Smooth muscle cell (in vitro differentiated cells): Measurements from ENCODE around the gene NRG2. TPM values are rescaled to one million over a fixed set of nuclear protein-coding genes. Genes with fewer than 3 reads are reported as not detected.
A peak's percentile ranks its signal among the peaks of the same experiment; 100 is the strongest.

ENCODE experiments used
- DNase-seq: peaks from one replicate; lab custom pipeline; 2025; ENCODE audit not compliant: unreplicated experiment; lab: John Stamatoyannopoulos, UW
- H2AFZ ChIP-seq: fragments of 200-600 bp; sonication (generic); 2 replicates; pipeline ENCODE4 v1.6.0; 2016; ENCODE audit warnings: antibody characterized with exemption, low read depth, mild to moderate bottlenecking
- H3F3A ChIP-seq: fragments of 200-600 bp; sonication (generic); 2 replicates; pipeline ENCODE4 v1.6.0; 2017; ENCODE audit warnings: antibody characterized with exemption, low read depth
- H3K27ac ChIP-seq: fragments of 200-600 bp; sonication (generic); 2 replicates; pipeline ENCODE4 v1.5.1; 2016; ENCODE audit warnings: low read depth, mild to moderate bottlenecking
- H3K27me3 ChIP-seq: fragments of 200-600 bp; sonication (generic); 2 replicates; pipeline ENCODE4 v1.6.1; 2016; ENCODE audit warnings: low read depth, mild to moderate bottlenecking
- H3K36me3 ChIP-seq: fragments of 200-600 bp; sonication (generic); 2 replicates; pipeline ENCODE4 v1.5.1; 2016; ENCODE audit warnings: low read depth
- H3K4me1 ChIP-seq: fragments of 200-600 bp; sonication (generic); 2 replicates; pipeline ENCODE4 v1.5.1; 2016; ENCODE audit warnings: low read depth
- H3K4me2 ChIP-seq: fragments of 200-600 bp; sonication (generic); 2 replicates; pipeline ENCODE4 v1.6.0; 2016; ENCODE audit warnings: mild to moderate bottlenecking
- H3K4me3 ChIP-seq: fragments of 200-600 bp; sonication (generic); 2 replicates; pipeline ENCODE4 v1.5.1; 2016; ENCODE audit warnings: mild to moderate bottlenecking
- H3K79me2 ChIP-seq: fragments of 200-600 bp; sonication (generic); 2 replicates; pipeline ENCODE4 v1.6.0; 2016; ENCODE audit warnings: low read depth, mild to moderate bottlenecking
- H3K9ac ChIP-seq: fragments of 200-600 bp; sonication (generic); 2 replicates; pipeline ENCODE4 v1.6.0; 2016; ENCODE audit warnings: low read depth
- H3K9me3 ChIP-seq: fragments of 200-600 bp; sonication (generic); replicated peaks from 2 replicates; pipeline ENCODE4 v1.5.1; 2016; ENCODE audit warnings: low read depth
- H4K20me1 ChIP-seq: fragments of 200-600 bp; sonication (generic); 2 replicates; pipeline ENCODE4 v1.6.0; 2016; ENCODE audit warnings: low read depth
- WGBS: methylation state at CpG from one replicate; pipeline ENCODE4 v1.1.7; 2016; ENCODE audit warnings: low lambda C conversion rate; 5-methylcytosine and 5-hydroxymethylcytosine counted together
- polyA plus RNA-seq: library from polyadenylated mRNA; unstranded; fragments of >200 nt; fragmentation: Nextera tagmentation; extraction: Ambion mirVana; gene quantifications from 2 replicates; pipeline ENCODE4 v1.2.1, GENCODE V29; 2016
- total RNA-seq: library from RNA; depleted of rRNA; stranded (reverse); fragments of >200 nt; gene quantifications from 2 replicates; pipeline ENCODE4 v1.2.3, GENCODE V29; 2014
- TF ChIP-seq, protein P1 (sequence below): fragments of 200-600 bp; sonication (generic); IDR thresholded peaks from 2 replicates; pipeline ENCODE4 v1.5.1; 2017; ENCODE audit warnings: borderline replicate concordance, mild to moderate bottlenecking, antibody characterized with exemption; ENCODE audit not compliant: insufficient read depth, poor library complexity, severe bottlenecking

NRG2 gene
- total and polyA plus RNA-seq, 2 experiments from 2014 or later: 0.09 to 0.25 TPM

DNA sequence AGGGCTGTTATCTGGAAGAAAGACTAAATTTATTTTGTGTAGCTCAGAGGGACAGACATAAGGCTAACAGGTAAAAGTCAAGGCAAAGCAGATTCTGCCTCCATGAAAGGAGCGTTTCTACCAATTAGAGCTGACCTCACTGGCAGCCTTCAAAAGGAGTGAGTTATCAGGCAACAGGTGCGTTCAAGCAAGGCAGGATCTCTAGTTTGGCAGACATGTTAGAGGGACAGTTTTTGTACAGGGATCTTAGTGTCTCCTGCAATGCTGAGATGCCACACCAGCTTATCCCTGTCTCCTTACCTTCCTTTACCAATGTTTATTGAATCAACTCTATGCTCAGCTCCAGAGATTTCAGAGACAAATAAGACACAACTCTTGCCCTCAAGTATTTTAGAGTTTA, 73.8 kb downstream of the NRG2 start:
- H3K36me3 ChIP-seq: no peaks in the 10 kb centered on the region
- no peaks in the 10 kb centered on the region for H3K79me2 ChIP-seq
- H2AFZ ChIP-seq: no peak overlapping the region
- no peak overlapping the region for H3K4me2 ChIP-seq
- TF ChIP-seq, protein P1, sequence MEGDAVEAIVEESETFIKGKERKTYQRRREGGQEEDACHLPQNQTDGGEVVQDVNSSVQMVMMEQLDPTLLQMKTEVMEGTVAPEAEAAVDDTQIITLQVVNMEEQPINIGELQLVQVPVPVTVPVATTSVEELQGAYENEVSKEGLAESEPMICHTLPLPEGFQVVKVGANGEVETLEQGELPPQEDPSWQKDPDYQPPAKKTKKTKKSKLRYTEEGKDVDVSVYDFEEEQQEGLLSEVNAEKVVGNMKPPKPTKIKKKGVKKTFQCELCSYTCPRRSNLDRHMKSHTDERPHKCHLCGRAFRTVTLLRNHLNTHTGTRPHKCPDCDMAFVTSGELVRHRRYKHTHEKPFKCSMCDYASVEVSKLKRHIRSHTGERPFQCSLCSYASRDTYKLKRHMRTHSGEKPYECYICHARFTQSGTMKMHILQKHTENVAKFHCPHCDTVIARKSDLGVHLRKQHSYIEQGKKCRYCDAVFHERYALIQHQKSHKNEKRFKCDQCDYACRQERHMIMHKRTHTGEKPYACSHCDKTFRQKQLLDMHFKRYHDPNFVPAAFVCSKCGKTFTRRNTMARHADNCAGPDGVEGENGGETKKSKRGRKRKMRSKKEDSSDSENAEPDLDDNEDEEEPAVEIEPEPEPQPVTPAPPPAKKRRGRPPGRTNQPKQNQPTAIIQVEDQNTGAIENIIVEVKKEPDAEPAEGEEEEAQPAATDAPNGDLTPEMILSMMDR: no peak
- H3K4me1 ChIP-seq: no peaks in the 10 kb centered on the region
- H3K27me3 ChIP-seq: peaks cover 21% of the 10 kb centered on the region
- DNase-seq: no peak
- H3K27ac ChIP-seq: no peak overlapping the region
- no peaks in the 10 kb centered on the region for H3K9me3 ChIP-seq
- WGBS: 96% methylated on average over 2 of the region's 2 CpGs
- no peaks in the 10 kb centered on the region for H4K20me1 ChIP-seq
- no peak overlapping the region for H3K4me3 ChIP-seq
- H3K9ac ChIP-seq: no peak overlapping the region
- no peaks in the 10 kb centered on the region for H3F3A ChIP-seq

DNA sequence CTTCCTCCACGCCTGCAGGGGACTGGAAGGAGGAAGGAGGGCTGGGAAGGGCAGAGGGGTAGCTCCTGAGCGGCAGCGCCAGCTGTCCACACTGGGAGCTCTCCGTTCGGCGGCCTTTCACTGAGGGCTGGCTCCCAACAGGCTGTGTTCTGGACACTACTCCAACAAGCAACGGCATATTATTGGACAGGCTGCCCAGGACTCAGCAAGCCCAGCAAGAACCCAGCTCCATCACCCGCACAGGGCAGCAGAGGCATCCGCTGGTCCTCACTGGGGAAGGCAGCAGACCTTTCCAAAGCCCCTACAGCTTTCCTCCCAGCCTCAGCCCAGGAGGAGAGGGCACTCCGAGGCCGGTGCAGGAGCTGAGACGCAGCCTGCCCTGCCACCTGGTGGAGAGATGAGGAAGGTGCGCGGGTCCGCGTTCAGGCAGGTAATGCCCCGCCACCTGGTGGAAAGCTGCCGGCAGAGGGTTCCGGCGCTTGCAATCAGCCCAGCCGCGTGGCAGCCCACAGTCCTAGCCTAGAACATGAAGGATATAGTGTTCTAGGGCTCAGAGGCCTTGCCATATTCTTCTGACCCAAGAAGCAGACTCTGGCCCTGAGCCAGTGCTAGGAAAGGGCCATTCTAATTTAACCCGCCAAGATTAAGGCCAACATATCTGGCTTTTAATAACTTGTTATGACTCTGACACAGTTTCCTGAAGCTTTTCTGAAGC, 74.4 kb downstream of the NRG2 start:
- H3K4me2 ChIP-seq: no peak overlapping the region
- H3K9me3 ChIP-seq: no peaks in the 10 kb centered on the region
- TF ChIP-seq, protein P1: peak; percentile 95
- no peaks in the 10 kb centered on the region for H3K36me3 ChIP-seq
- no peak overlapping the region for H3K27ac ChIP-seq
- peak; percentile 79 for DNase-seq
- H3K4me3 ChIP-seq: no peak overlapping the region
- H2AFZ ChIP-seq: no peak overlapping the region
- no peak overlapping the region for H3K9ac ChIP-seq
- H3K4me1 ChIP-seq: no peaks in the 10 kb centered on the region
- H3K27me3 ChIP-seq: peaks cover 27% of the 10 kb centered on the region
- H3F3A ChIP-seq: no peaks in the 10 kb centered on the region
- H4K20me1 ChIP-seq: no peaks in the 10 kb centered on the region
- no peaks in the 10 kb centered on the region for H3K79me2 ChIP-seq
- 29% methylated on average over 23 of the region's 23 CpGs for WGBS

DNA sequence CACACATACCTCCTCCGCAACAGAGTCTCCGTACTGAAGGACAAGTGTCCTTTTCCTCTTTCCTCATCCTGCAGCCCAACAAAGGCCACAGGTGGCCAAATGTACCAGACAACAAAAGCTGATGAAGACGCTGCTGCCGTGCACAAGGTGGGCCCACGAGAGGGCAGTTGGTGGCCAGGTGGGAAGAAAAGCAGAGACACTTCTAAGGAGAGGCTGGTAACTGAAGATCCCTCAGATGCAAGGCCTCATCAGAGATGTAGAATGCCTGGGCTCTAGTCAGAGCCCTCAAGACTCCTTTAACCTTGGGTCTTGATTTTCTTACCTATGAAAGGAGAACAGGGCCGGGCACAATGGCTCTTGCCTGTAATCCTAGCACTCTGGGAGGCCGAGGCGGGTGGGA, 75.7 kb downstream of the NRG2 start:
- Histone ChIP-seq H3K4me2 (no peak overlapping the region), H4K20me1 (no peaks in the 10 kb centered on the region), H3K9me3 (no peaks in the 10 kb centered on the region), H2AFZ (no peak overlapping the region), H3K4me3 (no peak overlapping the region), H3K4me1 (no peaks in the 10 kb centered on the region), H3K27ac (no peak overlapping the region), H3F3A (no peaks in the 10 kb centered on the region), H3K79me2 (no peaks in the 10 kb centered on the region), H3K27me3 (peaks cover 32% of the 10 kb centered on the region), H3K36me3 (no peaks in the 10 kb centered on the region), H3K9ac (no peak overlapping the region)
- TF ChIP-seq, protein P1: no peak
- no peak for DNase-seq
- WGBS: 97% methylated on average over 8 of the region's 8 CpGs

DNA sequence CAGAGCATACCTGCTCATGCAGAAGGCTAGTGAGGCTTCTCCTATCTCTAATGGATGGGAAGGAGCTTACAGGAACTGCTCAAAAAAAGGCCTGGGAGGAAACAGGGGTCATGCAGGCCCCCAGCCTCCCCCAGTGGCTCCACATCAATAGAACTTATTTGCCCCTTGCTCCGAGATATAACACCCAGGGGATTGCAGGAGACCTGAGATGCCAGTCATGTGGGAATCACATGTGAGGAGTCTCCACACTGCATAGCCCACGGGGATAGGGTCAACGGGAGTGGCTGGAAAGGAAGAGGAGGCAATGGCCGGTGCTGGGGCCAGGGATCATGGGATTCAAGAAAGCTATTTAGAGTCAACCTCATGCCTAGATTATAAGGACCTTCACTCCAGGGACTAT, 76.2 kb downstream of the NRG2 start:
- no peak overlapping the region for H3K4me2 ChIP-seq
- no peaks in the 10 kb centered on the region for H4K20me1 ChIP-seq
- no peak overlapping the region for H3K9ac ChIP-seq
- no peak overlapping the region for H2AFZ ChIP-seq
- H3K4me1 ChIP-seq: no peaks in the 10 kb centered on the region
- no peak for DNase-seq
- WGBS: 91% methylated on average over 4 of the region's 4 CpGs
- H3K4me3 ChIP-seq: no peak overlapping the region
- TF ChIP-seq, protein P1: no peak
- no peaks in the 10 kb centered on the region for H3K36me3 ChIP-seq
- H3K27ac ChIP-seq: no peak overlapping the region
- peaks cover 37% of the 10 kb centered on the region for H3K27me3 ChIP-seq
- H3K9me3 ChIP-seq: no peaks in the 10 kb centered on the region
- no peaks in the 10 kb centered on the region for H3K79me2 ChIP-seq
- no peaks in the 10 kb centered on the region for H3F3A ChIP-seq
